ENCODE results near the gene SLC12A1.

GRCh38 chr15:48289628-48290027, 83.5 kb downstream of the SLC12A1 start:
- no peak for TF ChIP-seq CTCF (IDR thresholded peaks at IDR 0.05)
- no peak for TF ChIP-seq POLR2A (IDR thresholded peaks at IDR 0.05)

Measured in Peyer's patch (tissue), 4 donors.